IMR-90 (cell line): ENCODE results near the gene EXD2. TPM values are rescaled to one million over a fixed set of nuclear protein-coding genes. Genes with fewer than 3 reads are reported as not detected.

Source experiments
- ATAC-seq: fragments of 200-7000 bp; cut with Tn5 transposase; 2 replicates; pipeline ENCODE4 v1.9.1; 2020; ENCODE audit warnings: low read depth, mild to moderate bottlenecking, moderate library complexity
- BruUV-seq: library from RNA; stranded (reverse); fragments of 400-500 nt; replicated peaks from 2 replicates; lab custom pipeline; 2021; lab: Mats Ljungman, UMichigan
- CTCF ChIA-PET: fragments of 300-600 bp; formaldehyde crosslinking; extraction: SDS; loops from one replicate; lab custom pipeline; 2021; ENCODE audit warnings: antibody characterized with exemption; lab: Yijun Ruan, JAX
- POLR2A ChIA-PET: fragments of 300-600 bp; sonication (Branson Sonifier 250); formaldehyde crosslinking; loops from one replicate; lab custom pipeline; 2022; ENCODE audit warnings: antibody characterized with exemption; ENCODE audit not compliant: unreplicated experiment; lab: Charles Lee
- DNase-seq: peaks from one replicate; pipeline ENCODE4 v3.0.0; 2013
- H2AFZ ChIP-seq: replicated peaks from 2 replicates; pipeline ENCODE3; 2013; ENCODE audit warnings: low read length, mild to moderate bottlenecking; ENCODE audit not compliant: poor library complexity
- H2AK5ac ChIP-seq: 2 replicates; pipeline ENCODE4 v1.6.1; 2013; ENCODE audit warnings: low read depth, low read length, inconsistent platforms
- H2AK9ac ChIP-seq: replicated peaks from 2 replicates; pipeline ENCODE3; 2013; ENCODE audit warnings: mild to moderate bottlenecking, low read depth, low read length, moderate library complexity; ENCODE audit not compliant: poor library complexity
- H2BK120ac ChIP-seq: 2 replicates; pipeline ENCODE4 v1.6.1; 2013; ENCODE audit warnings: low read depth, low read length, inconsistent platforms
- H2BK15ac ChIP-seq: 3 replicates; pipeline ENCODE4 v1.6.1; 2013; ENCODE audit warnings: low read depth, low read length, inconsistent platforms
- H2BK20ac ChIP-seq: 2 replicates; pipeline ENCODE4 v1.6.1; 2013; ENCODE audit warnings: low read depth, mild to moderate bottlenecking, inconsistent platforms, low read length, moderate library complexity
- H2BK5ac ChIP-seq: 2 replicates; pipeline ENCODE4 v1.6.1; 2013; ENCODE audit warnings: mild to moderate bottlenecking, low read depth, low read length, inconsistent platforms; ENCODE audit not compliant: poor library complexity, severe bottlenecking
- H3K14ac ChIP-seq: replicated peaks from 2 replicates; pipeline ENCODE4 v1.6.1; 2013; ENCODE audit warnings: low read depth, low read length, inconsistent platforms
- H3K18ac ChIP-seq: 2 replicates; pipeline ENCODE4 v1.6.1; 2013; ENCODE audit warnings: low read depth, low read length, control low read depth
- H3K23ac ChIP-seq: 2 replicates; pipeline ENCODE4 v1.6.1; 2013; ENCODE audit warnings: low read depth, low read length, inconsistent platforms
- H3K27ac ChIP-seq: 2 replicates; pipeline ENCODE4 v1.5.1; 2013; ENCODE audit warnings: mild to moderate bottlenecking, control low read depth, low read length; ENCODE audit not compliant: insufficient read depth
- H3K27me3 ChIP-seq: 2 replicates; pipeline ENCODE4 v1.6.1; 2013; ENCODE audit warnings: low read length; ENCODE audit not compliant: control insufficient read depth, insufficient read depth
- H3K36me3 ChIP-seq: 2 replicates; pipeline ENCODE4 v1.6.1; 2013; ENCODE audit warnings: low read length, mixed read lengths; ENCODE audit not compliant: control insufficient read depth, insufficient read depth
- H3K4ac ChIP-seq: 2 replicates; pipeline ENCODE4 v1.6.1; 2013; ENCODE audit warnings: low read depth, low read length, inconsistent platforms
- H3K4me1 ChIP-seq: 2 replicates; pipeline ENCODE4 v1.6.1; 2013; ENCODE audit warnings: low read length, mixed read lengths; ENCODE audit not compliant: control insufficient read depth, insufficient read depth
- H3K4me2 ChIP-seq: 2 replicates; pipeline ENCODE4 v1.6.1; 2013; ENCODE audit warnings: low read depth, mild to moderate bottlenecking, control low read depth, low read length, moderate library complexity
- H3K4me3 ChIP-seq: 2 replicates; pipeline ENCODE4 v1.5.1; 2013; ENCODE audit warnings: low read depth, mild to moderate bottlenecking, control low read depth, low read length, moderate library complexity; ENCODE audit not compliant: insufficient read depth
- H3K56ac ChIP-seq: 2 replicates; pipeline ENCODE4 v1.6.1; 2013; ENCODE audit warnings: low read length, inconsistent platforms; ENCODE audit not compliant: insufficient read depth; ENCODE audit errors: extremely low read depth
- H3K79me1 ChIP-seq, 2 experiments: 2 replicates each; pipeline ENCODE4 v1.6.1; 2013; ENCODE audit warnings: low read length in 2 of 2, inconsistent platforms in 1 of 2, low read depth in 1 of 2
- H3K9ac ChIP-seq: 2 replicates; pipeline ENCODE4 v1.6.1; 2013; ENCODE audit warnings: low read depth, low read length, control low read depth
- H3K9me1 ChIP-seq: 2 replicates; pipeline ENCODE4 v1.6.1; 2013; ENCODE audit warnings: low read length, inconsistent platforms; ENCODE audit not compliant: insufficient read depth
- H3K9me3 ChIP-seq: 2 replicates; pipeline ENCODE4 v1.6.1; 2013; ENCODE audit warnings: low read length; ENCODE audit not compliant: control insufficient read depth, insufficient read depth
- H4K20me1 ChIP-seq: 2 replicates; pipeline ENCODE4 v1.6.1; 2013; ENCODE audit warnings: low read length, inconsistent platforms; ENCODE audit not compliant: insufficient read depth
- H4K5ac ChIP-seq: 2 replicates; pipeline ENCODE4 v1.6.1; 2013; ENCODE audit warnings: mild to moderate bottlenecking, low read depth, low read length, control low read depth
- H4K8ac ChIP-seq, 2 experiments: 2 replicates each; pipeline ENCODE4 v1.6.1; 2013; ENCODE audit warnings: low read depth in 2 of 2, low read length in 2 of 2, control low read depth in 1 of 2, inconsistent platforms in 1 of 2
- H4K91ac ChIP-seq: 2 replicates; pipeline ENCODE4 v1.6.1; 2013; ENCODE audit warnings: low read depth, low read length, inconsistent platforms; ENCODE audit not compliant: insufficient read depth
- BHLHE40 ChIP-seq: fragments of 150-350 bp; IDR thresholded peaks from 2 replicates; pipeline ENCODE4 v1.6.1; 2016; ENCODE audit warnings: mild to moderate bottlenecking, low read depth, low read length
- CEBPB ChIP-seq: IDR thresholded peaks from 2 replicates; pipeline ENCODE4 v1.6.1; 2012; ENCODE audit warnings: low read depth, low read length, improper control_type of control experiment
- CHD1 ChIP-seq: IDR thresholded peaks from 2 replicates; pipeline ENCODE4 v1.6.1; 2012; ENCODE audit warnings: low read depth, low read length, improper control_type of control experiment
- CTCF ChIP-seq: conservative IDR thresholded peaks from 2 replicates; pipeline ENCODE4 v1.5.1; 2012; ENCODE audit warnings: mild to moderate bottlenecking, low read depth, low read length, improper control_type of control experiment
- ELK1 ChIP-seq: fragments of 150-350 bp; IDR thresholded peaks from 2 replicates; pipeline ENCODE4 v1.6.1; 2016; ENCODE audit warnings: low read depth, mild to moderate bottlenecking, low read length, moderate library complexity, borderline replicate concordance
- FOS ChIP-seq: fragments of 150-350 bp; IDR thresholded peaks from 2 replicates; pipeline ENCODE4 v1.6.1; 2016; ENCODE audit warnings: low read depth, low read length
- MAFK ChIP-seq: IDR thresholded peaks from 2 replicates; pipeline ENCODE4 v1.6.1; 2012; ENCODE audit warnings: low read depth, low read length, improper control_type of control experiment
- MAZ ChIP-seq: IDR thresholded peaks from 2 replicates; pipeline ENCODE4 v1.6.1; 2012; ENCODE audit warnings: low read depth, mild to moderate bottlenecking, low read length, improper control_type of control experiment, moderate library complexity, borderline replicate concordance
- MXI1 ChIP-seq: IDR thresholded peaks from 2 replicates; pipeline ENCODE4 v1.6.1; 2012; ENCODE audit warnings: low read depth, mild to moderate bottlenecking, low read length, moderate library complexity, borderline replicate concordance
- NFE2L2 ChIP-seq: fragments of 150-350 bp; IDR thresholded peaks from 2 replicates; pipeline ENCODE4 v1.6.1; 2016; ENCODE audit warnings: low read depth, mild to moderate bottlenecking, low read length
- POLR2A ChIP-seq: IDR thresholded peaks from 2 replicates; pipeline ENCODE4 v1.6.1; 2012; ENCODE audit warnings: mild to moderate bottlenecking, low read depth, low read length
- RAD21 ChIP-seq: IDR thresholded peaks from 2 replicates; pipeline ENCODE4 v1.6.1; 2012; ENCODE audit warnings: low read length, improper control_type of control experiment
- RCOR1 ChIP-seq: IDR thresholded peaks from 2 replicates; pipeline ENCODE4 v1.6.1; 2012; ENCODE audit warnings: mild to moderate bottlenecking, low read length, improper control_type of control experiment; ENCODE audit not compliant: insufficient replicate concordance
- RFX5 ChIP-seq: IDR thresholded peaks from 2 replicates; pipeline ENCODE4 v1.8.0; 2012; ENCODE audit warnings: low read depth, mild to moderate bottlenecking, low read length, moderate library complexity
- SMC3 ChIP-seq: fragments of 150-350 bp; IDR thresholded peaks from 2 replicates; pipeline ENCODE4 v1.6.1; 2016; ENCODE audit warnings: low read depth, mild to moderate bottlenecking, antibody characterized with exemption, low read length, moderate library complexity
- USF2 ChIP-seq: fragments of 150-350 bp; IDR thresholded peaks from 2 replicates; pipeline ENCODE4 v1.6.1; 2017; ENCODE audit warnings: mild to moderate bottlenecking, antibody characterized with exemption, low read length, low read depth
- WGBS, 2 experiments: methylation state at CpG; one replicate each; pipeline versions ENCODE4 v1.1.5 to v1.1.7; 2013; ENCODE audit warnings: missing lambda C conversion rate in 2 of 2; ENCODE audit not compliant: insufficient read length in 1 of 2; ENCODE audit errors: extremely low coverage in 2 of 2; 5-methylcytosine and 5-hydroxymethylcytosine counted together
- dilution Hi-C: fragments of 300-500 bp; cut with HindIII; formaldehyde crosslinking; loops from one replicate; pipeline ENCODE4 v1.14.3; 2018; ENCODE audit warnings: low sequenced_read_pairs; ENCODE audit not compliant: unreplicated experiment
- in situ Hi-C: fragments of 300-500 bp; cut with MboI; formaldehyde crosslinking; loops from 3 replicates; pipeline ENCODE4 v1.14.3; 2019; ENCODE audit warnings: low sequenced_read_pairs, inconsistent platforms, mixed read lengths
- intact Hi-C: fragments of 100-400 bp; cut with micrococcal nuclease; formaldehyde crosslinking; loops from 2 replicates; pipeline ENCODE4 v1.10.0; 2022
- polyA plus RNA-seq, 3 experiments: library from polyadenylated mRNA; depleted of rRNA; stranded (reverse); fragments of >200 nt; gene quantifications; 2 replicates each; pipeline ENCODE4 v1.2.3, GENCODE V29; 2012; ENCODE audit warnings: low replicate concordance in 1 of 3
- total RNA-seq: library from RNA; depleted of rRNA; stranded (reverse); fragments of >200 nt; gene quantifications from 2 replicates; pipeline ENCODE4 v1.2.3, GENCODE V29; 2012

EXD2 gene
- total and polyA plus RNA-seq, 2 of the 4 experiments (the other 2 are of a cell fraction) = 11.0 to 13.3 TPM

- Histone ChIP-seq H3K18ac (no peak overlapping the region), H3K9me3 (no peaks in the 10 kb centered on the region), H3K4ac (no peak overlapping the region), H3K9ac (no peak overlapping the region), H3K56ac (no peak overlapping the region), H3K14ac (no peak overlapping the region), H2BK20ac (no peak overlapping the region), H2BK15ac (no peak overlapping the region), H2BK120ac (no peak overlapping the region), H2AK5ac (no peak overlapping the region), H2AFZ (no peak overlapping the region), H3K27ac (no peak overlapping the region), H3K4me1 (no peaks in the 10 kb centered on the region; the same call in none of the 2 replicates), H4K91ac (no peak overlapping the region), H2AK9ac (no peak overlapping the region), H3K79me1 (no peaks in the 10 kb centered on the region), H3K36me3 (peaks cover 7% of the 10 kb centered on the region), H3K4me3 (no peak overlapping the region), H4K20me1 (no peaks in the 10 kb centered on the region), H3K27me3 (no peaks in the 10 kb centered on the region), H4K5ac (no peak overlapping the region), H3K9me1 (no peaks in the 10 kb centered on the region), H3K4me2 (no peak overlapping the region), H2BK5ac (no peak overlapping the region), H3K23ac (no peak overlapping the region), H4K8ac (no peak overlapping the region)
- no TSS peak for BruUV-seq
- no peak for TF ChIP-seq CHD1
- TF ChIP-seq SMC3 = no peak
- no peak for TF ChIP-seq CTCF
- no peak for TF ChIP-seq MAZ
- no peak for TF ChIP-seq RAD21
- no peak for TF ChIP-seq POLR2A
- no peak for TF ChIP-seq BHLHE40
- TF ChIP-seq FOS = no peak
- TF ChIP-seq USF2 = no peak
- no peak for TF ChIP-seq MAFK
- no peak for TF ChIP-seq NFE2L2
- no peak for TF ChIP-seq CEBPB
- TF ChIP-seq RFX5 = no peak
- no peak for TF ChIP-seq MXI1
- TF ChIP-seq ELK1 = no peak
- no peak for TF ChIP-seq RCOR1
- ATAC-seq (no peak), DNase-seq (no peak)
- POLR2A ChIA-PET = interaction anchor here (0.7 kb wide), 1 partner anchor 250 kb away, joined by 12 read pairs; no protein-coding TSS in a partner anchor
- no CpG with 5 or more reads among the region's 9 CpGs for WGBS, 2 experiments
- dilution Hi-C loops (no loop called here), intact Hi-C loops (no loop called here), in situ Hi-C loops (no loop called here)
- CTCF ChIA-PET = interaction anchor here (0.6 to 1.3 kb wide), 2 partner anchors 62 to 364 kb away, joined by 3 read pairs; no protein-coding TSS in a partner anchor
These were observed 34.9 kb downstream of the EXD2 start for GRCh38 chr14:69226178-69226577.
